GF-D8 (cell line): Measurements from ENCODE around the gene TNRC6C.
"Not testable (repeated sequence)": the region's sequence is repeated elsewhere in the genome, so short reads cannot be mapped to it uniquely, and the experiment has no call there.

ENCODE experiments used
- DNase-seq: peaks from one replicate; lab custom pipeline; 2025; lab: John Stamatoyannopoulos, UW

TNRC6C gene

GRCh38 chr17:78082355-78082872 lies 123.9 kb downstream of the TNRC6C start:
- not testable (repeated sequence) for DNase-seq

DNA sequence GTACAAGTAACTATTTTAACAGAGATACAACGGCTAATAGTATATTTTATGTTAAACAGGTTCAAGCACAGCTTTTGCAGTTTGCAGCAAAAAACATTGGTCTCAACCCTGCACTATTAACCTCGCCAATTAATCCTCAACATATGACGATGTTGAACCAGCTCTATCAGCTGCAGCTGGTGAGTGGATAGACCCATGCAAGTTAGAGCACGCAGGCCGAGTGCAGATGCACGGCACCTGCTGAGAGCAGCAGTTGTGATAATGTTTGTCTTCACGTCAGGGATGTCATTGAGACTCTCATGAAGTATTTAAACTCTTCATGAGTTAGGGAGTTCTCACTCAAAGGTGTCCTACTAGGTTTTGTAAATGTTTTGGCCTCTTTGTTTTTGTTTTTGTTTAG lies 124.5 kb downstream of the TNRC6C start:
- DNase-seq, result no peak

GRCh38 chr17:78086740-78087139 lies 128.2 kb downstream of the TNRC6C start:
- DNase-seq, result no peak

DNA sequence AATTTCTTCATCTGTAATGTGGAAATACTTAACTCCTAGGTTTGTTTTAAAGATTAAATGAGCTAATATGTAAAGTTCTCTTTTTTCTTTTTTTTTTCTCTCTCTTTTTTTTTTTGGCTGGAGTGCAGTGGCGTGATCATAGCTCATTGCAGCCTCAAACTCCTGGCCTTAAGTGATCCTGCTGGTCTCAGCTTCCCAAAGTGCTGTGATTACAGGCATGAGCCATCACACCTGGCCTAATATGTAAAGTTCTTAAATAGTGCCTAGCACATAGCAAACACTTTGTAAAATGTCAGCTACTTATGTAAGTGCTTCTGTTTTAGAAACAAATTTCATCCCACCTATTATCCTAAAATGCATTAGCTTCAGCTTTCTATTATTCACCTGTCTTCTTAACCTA lies 130.0 kb downstream of the TNRC6C start:
- DNase-seq, result no peak

DNA sequence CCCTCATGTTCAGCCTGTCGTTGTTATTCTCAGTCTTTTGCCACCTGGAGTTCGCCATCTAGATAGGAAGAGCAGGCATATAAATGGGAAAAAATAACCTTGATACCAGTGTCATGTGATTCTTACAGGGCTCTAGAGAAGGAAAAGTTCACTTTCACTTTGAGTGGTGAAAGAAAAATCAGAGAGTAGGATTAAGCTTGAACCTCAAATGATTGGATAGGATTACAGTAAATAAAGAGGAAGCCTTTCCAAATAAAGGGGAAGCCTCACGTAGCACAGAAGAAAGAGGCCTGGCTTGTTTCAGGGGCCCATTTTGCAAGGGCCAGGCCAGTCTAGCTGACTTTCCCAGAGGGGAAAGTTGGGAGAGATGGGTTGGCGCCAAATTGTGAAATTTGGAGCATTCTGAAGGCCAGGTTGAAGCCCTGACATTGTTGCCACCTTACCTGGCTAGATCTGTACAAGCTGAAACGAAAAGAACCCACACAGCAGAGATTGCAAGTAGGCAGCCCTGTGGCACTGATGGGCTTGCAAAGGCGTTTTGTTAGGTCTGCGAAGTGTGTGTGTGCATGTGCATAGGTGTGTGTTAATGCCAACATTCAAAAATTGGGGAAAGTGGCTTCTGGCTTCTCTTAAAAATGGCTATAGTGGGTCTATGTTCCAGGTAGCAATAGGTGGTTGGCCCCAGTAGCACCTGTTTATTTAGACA lies 131.2 kb downstream of the TNRC6C start:
- no peak for DNase-seq

- DNase-seq, result no peak
These were observed 134.4 kb downstream of the TNRC6C start for GRCh38 chr17:78092794-78093324.

DNA sequence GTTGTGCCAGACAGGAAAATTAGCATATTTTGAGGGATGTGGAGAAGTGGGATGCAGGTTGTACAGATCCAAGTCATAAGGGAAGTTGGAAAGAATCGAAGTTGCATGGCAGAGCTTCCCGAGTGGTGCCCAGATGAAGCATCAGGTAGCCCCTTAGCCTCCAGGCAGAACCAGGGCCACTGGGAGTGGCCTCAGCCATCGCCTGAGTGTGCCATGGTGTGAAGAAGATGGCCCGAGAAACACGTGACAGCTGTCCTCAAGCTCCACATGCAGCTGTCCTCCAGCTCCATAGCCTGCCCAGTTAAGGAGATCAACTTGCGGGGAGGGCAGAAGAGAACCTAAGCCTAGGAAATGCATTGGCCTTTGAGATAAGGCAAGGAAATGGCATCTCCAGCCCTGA lies 136.5 kb downstream of the TNRC6C start:
- DNase-seq, result no peak

GRCh38 chr17:78096093-78096492 lies 137.6 kb downstream of the TNRC6C start:
- no peak for DNase-seq

- DNase-seq, result no peak
These were observed 142.6 kb downstream of the TNRC6C start for GRCh38 chr17:78101112-78101511.

DNA sequence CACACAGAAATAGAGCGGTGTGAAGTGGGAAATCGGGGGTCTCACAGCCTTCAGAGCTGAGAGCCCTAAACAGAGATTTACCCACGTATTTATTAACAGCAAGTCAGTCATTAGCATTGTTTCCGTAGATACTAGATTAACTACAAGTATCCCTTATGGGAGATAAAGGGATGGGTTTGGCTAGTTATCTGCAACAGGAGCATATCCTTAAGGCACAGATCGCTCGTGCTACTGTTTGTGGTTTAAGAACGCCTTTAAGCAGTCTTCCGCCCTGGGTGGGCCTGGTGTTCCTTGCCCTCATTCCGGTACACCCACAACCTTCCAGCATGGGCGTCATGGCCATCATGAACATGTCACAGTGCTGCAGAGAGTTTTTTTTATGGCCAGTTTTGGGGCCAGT lies 143.0 kb downstream of the TNRC6C start:
- no peak for DNase-seq

DNA sequence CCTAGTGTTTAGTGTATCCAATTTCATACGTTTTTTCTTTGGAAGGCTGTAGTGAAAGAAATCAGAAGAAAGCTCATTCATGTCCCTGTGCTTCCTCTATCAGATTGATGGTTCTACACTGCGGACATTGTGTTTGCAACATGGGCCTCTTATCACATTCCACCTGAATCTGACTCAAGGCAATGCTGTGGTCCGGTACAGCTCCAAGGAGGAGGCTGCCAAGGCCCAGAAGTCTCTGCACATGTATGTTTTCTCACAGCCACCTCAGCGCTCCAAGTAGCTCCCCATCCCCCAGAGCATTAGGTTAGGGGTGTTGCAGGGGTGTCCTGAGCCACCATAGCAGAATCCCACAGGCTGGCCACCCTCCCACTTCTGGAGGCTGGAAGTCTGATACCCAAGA lies 144.8 kb downstream of the TNRC6C start:
- no peak for DNase-seq

DNA sequence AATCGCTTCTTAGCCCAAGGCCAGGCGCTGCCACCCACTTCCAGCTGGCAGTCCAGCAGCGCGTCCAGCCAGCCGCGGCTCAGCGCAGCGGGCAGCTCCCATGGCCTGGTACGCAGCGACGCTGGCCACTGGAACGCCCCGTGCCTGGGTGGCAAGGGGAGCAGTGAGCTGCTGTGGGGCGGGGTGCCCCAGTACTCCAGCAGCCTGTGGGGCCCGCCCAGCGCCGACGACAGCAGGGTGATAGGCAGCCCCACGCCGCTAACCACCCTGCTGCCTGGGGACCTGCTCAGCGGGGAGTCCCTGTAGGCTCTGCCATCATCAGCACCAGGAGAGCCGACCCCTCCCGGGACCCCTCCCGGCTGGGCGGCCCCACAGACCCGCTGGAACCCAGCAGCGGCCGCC lies 146.0 kb downstream of the TNRC6C start:
- no peak for DNase-seq

DNA sequence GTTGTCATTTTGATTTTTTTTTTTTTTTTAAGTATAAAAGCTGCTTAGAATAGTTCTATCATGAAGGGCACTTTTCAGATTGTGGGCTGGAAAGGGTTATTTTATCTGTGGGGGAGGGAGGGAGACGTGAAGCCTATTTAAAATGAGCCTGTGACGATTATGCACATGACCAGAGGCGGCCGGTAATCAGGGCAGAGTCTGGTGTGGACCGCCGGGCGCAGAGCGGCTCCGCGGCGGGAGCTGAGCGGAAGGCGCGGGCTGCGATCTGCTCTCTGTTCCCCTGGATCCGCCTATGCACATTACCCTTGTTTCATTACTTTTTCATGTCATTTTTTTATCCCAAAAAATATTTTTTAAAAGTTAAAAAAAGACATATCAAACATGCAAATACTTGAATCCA lies 146.6 kb downstream of the TNRC6C start:
- no peak for DNase-seq

- no peak for DNase-seq
These were observed 147.0 kb downstream of the TNRC6C start for GRCh38 chr17:78105551-78105950.

DNA sequence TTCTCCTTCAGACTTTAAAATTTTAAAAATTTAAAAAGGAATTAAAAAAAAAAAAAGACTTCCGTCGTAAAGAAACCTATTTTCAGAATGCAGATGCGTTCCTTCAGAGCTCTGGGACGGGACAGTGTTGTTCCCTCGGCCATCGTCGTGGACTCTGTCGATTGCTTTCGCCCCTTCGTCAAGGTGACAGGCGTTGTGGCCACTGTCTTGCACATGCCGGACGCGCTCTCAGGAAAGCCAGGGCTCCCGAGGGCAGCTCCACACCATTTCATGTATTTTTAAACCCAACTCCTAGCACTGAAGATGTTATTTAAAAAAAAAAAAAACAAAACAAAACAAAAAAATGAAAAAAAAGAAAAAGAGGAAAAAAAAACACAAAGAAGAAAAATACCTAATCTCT lies 147.7 kb downstream of the TNRC6C start:
- no peak for DNase-seq

- no peak for DNase-seq
These were observed 149.0 kb downstream of the TNRC6C start for GRCh38 chr17:78107457-78107856.

DNA sequence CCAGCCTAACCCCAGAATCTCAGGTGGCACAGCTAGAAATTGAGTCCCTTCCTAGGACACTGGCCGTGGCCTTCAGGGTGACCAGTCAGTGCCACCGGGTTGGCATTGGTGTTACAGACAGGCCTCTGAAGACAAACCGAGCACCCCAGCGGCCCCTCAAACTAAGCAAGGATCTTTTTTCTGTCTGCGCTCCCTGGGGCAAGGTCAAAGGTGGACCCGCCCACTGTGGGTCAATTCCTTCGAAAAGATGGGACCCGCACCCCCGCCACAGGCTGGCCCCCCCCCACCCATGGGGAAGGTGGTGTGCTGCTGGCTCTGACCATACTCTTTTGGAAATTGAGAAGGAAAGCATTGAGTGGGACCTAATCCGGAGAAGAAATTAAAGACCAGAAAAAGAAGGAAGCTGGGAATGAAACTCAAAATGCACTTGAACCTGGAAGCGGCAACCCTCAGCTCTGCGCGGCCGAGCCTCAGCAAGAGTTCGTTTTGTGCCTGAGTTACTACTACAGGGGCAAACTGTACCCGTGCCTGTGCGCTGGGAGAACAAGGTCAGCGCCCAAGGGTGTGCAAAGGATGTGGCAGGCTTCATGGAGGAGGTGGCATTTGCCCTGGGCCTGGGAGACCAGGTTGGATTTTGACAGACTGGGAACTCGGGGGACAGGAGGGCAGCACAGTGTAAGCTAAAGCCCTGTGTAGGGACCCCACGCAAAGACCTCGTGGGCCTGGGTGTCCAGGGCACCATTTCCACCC lies 149.6 kb downstream of the TNRC6C start:
- no peak for DNase-seq

DNA sequence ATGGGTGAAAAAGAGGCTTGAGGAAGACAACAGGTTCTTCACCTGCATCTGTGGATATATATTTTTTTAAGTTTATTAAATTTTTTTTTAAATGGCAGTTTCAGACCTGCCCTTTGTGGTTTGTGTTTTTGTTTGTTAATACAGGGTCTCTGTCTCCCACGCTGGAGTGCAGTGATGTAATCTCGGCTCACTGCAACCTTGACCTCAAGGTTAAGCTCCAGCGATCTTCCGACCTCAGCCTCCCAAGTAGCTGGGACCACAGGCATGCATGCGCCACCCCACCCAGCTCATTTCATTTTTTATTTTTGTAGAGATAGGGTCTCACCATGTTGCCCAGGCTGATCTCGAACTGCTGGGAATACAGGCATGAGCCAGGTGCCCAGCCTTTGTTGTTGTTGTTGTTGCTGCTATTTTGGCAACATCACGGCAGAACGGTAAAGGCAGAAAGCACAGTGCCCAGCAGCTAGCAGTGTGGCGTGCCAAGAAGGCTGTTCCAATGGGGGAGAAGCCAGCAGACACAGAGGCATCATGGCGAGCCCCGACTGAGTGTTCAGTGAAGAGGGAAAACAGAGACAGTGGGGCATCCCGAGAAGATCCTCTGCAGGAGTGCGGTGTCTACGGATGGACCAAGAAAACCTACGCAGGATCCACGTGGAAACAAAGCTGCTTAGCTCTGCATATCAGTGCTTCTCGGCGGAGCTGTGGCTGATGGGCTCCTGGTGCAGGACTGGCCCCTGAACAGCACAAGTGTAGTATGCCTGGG lies 150.4 kb downstream of the TNRC6C start:
- DNase-seq, result no peak

DNA sequence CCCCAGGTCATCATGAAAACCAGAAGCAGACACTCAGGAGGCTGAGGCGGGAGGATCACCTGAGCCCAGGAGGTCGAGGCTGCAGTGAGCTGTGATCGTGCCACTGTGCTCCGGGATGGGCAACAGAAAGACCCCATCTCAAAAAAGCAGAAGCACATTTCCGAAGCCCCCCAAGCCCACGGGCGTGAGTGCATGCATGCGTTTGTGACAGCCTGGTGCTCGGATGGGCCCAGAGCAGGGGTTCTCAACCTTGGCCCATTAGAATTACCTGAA lies 150.9 kb downstream of the TNRC6C start:
- no peak for DNase-seq

DNA sequence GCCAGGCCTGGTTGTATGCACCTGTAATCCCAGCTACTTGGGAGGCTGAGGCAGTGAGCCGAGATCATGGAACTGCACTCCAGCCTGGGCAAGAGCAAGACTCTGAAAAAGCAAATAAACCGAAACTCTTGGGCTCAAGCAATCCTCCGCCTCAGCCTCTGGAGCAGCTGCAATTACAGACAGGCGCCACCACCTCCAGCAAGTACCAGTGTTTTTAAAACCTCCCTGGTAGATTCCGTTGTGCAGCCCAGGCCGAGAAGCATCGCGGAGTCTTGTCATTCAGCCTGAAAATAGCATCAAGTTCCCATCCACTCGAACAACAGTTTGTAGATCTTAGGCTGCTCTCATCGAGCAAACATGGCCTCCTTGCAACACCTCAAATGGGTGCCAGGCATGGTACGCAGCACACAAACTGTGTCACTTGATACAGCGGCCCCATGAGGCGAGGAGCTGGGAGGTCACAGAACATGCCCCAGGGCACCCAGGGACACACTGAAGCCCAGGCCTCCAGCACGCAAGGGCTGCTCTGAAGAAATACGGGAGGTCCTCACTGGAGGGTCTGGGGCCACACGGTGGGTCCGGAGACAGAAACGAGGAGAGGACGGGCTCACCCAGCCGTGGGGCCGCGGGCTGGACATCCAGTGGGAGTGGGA lies 152.0 kb downstream of the TNRC6C start:
- no peak for DNase-seq

- DNase-seq, result no peak
These were observed 152.7 kb downstream of the TNRC6C start for GRCh38 chr17:78111016-78111726.
